Loucy (cell line): ENCODE data around the gene RGS6.

Source experiments
- CTCF ChIP-seq: fragments of 200-600 bp; sonication (generic); conservative IDR thresholded peaks from 2 replicates; pipeline ENCODE4 v1.5.1; 2014; ENCODE audit warnings: mild to moderate bottlenecking, antibody characterized with exemption, low read length
- EZH2phosphoT487 ChIP-seq: fragments of 200-600 bp; IDR thresholded peaks from 2 replicates; pipeline ENCODE4 v1.6.1; 2018; ENCODE audit warnings: antibody characterized with exemption, mild to moderate bottlenecking, moderate library complexity, borderline replicate concordance

DNA sequence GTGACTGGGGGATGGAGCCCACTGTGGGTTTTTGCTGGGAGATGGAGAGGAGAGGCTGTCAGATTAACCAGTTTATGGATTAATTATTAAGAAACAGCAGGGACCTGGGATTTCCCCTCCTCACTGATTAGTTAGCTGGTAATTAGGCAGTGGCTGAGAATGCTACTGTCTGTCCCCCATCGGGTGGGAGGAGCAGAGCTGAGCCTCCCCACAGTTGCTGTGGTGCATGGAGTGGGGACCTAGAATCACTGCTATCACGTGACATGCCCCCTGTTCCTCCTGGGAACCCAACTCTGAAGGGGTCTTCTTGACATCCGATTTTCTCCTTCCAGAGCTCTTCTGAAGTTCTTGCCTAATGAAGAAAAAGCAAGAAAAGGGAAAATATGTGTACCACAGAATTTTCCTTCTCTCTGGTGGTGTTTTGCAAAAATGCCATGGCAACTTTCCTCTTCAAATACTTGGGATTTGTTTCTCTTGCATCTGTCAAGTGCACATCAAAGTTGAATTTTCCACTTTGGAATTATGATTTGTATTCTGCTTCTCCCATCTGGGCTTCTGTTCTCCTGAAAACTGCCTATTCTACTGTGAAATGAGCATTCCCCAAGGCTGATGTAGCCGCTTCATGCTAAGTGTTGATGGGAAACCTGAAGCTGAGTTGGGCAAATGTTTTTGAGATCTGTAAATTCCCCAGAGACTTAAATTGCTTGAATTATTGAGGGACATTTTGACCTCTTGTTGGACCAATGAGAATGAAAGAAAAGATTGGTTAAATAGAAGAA is 264.2 kb downstream of the RGS6 start:
- no peak for TF ChIP-seq CTCF
- no peak for TF ChIP-seq EZH2phosphoT487
